ENCODE data around the gene PLP2.

The PLP2 gene

DNA sequence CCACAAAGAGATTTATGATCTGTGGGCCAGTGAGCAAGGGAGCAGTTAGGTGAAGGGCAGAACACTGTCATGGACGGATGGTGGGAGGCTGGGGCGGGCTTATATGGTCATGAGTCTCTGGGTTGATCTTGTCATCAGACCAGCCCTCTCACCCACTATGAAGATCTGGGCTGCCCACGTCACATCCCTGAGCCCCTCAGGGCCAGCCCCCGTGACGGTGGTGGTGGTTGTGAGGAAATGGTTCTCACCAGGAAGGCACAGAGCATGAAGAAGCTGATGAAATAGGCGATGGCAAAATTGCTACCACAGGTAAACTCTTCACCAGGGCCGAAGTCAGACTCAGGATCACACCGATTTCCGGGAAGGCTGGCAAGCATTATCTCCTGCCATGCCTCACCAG is 39.4 kb downstream of the PLP2 start:
- H3K27me3 ChIP-seq (ENCODE audit: insufficient read depth, low read length): peaks cover 11% of the 10 kb centered on the region; the same call in 1 of the 2 replicates
- H3K36me3 ChIP-seq (ENCODE audit: insufficient read depth, low read length): no peaks in the 10 kb centered on the region
- H3K4me3 ChIP-seq (ENCODE audit: low read depth, low read length): no peak overlapping the region
- H3K4me1 ChIP-seq (ENCODE audit: control insufficient read depth, insufficient read depth, low read length, unreplicated experiment): no peaks in the 10 kb centered on the region
- no peak overlapping the region for H2AFZ ChIP-seq (ENCODE audit: low read length, unreplicated experiment)
- no peak overlapping the region for H3K27ac ChIP-seq (ENCODE audit: low read depth, low read length)
- no peaks in the 10 kb centered on the region for H3K79me2 ChIP-seq (ENCODE audit: control insufficient read depth, insufficient read depth, low read length, unreplicated experiment)

DNA sequence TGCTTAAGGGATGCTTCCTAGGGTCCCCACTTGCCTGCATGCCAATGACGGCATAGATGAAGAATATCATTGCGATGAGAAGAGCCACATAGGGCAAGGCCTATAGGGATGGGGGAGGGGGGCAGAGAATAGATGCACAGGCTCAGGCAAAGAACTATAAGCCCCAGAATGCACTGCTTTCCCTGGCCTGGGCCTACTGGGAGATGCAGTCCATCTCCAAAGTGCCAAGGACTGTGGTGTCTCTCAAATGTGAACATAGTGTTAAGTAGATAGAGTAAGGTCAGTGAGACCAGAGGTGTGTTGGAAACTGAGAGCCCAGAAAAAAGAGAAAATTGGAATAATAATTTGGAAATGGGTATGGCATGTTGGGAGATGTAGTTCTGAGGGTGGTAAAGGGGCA is 40.5 kb downstream of the PLP2 start:
- Histone ChIP-seq H3K79me2 (ENCODE audit: control insufficient read depth, insufficient read depth, low read length, unreplicated experiment) (no peaks in the 10 kb centered on the region), H3K4me1 (ENCODE audit: control insufficient read depth, insufficient read depth, low read length, unreplicated experiment) (no peaks in the 10 kb centered on the region), H3K36me3 (ENCODE audit: insufficient read depth, low read length) (no peaks in the 10 kb centered on the region), H3K27ac (ENCODE audit: low read depth, low read length) (no peak overlapping the region), H3K4me3 (ENCODE audit: low read depth, low read length) (no peak overlapping the region), H3K27me3 (ENCODE audit: insufficient read depth, low read length) (peaks cover 11% of the 10 kb centered on the region; the same call in 1 of the 2 replicates), H2AFZ (ENCODE audit: low read length, unreplicated experiment) (no peak overlapping the region)

- Histone ChIP-seq H3K4me3 (ENCODE audit: low read depth, low read length) (no peak overlapping the region), H3K4me1 (ENCODE audit: control insufficient read depth, insufficient read depth, low read length, unreplicated experiment) (no peaks in the 10 kb centered on the region), H3K27ac (ENCODE audit: low read depth, low read length) (no peak overlapping the region), H3K79me2 (ENCODE audit: control insufficient read depth, insufficient read depth, low read length, unreplicated experiment) (no peaks in the 10 kb centered on the region), H3K36me3 (ENCODE audit: insufficient read depth, low read length) (no peaks in the 10 kb centered on the region), H2AFZ (ENCODE audit: low read length, unreplicated experiment) (no peak overlapping the region), H3K27me3 (ENCODE audit: insufficient read depth, low read length) (peaks cover 11% of the 10 kb centered on the region; the same call in 1 of the 2 replicates)
Measured at GRCh38 chrX:49212861-49213260, 41.2 kb downstream of the PLP2 start.

- H3K79me2 ChIP-seq (ENCODE audit: control insufficient read depth, insufficient read depth, low read length, unreplicated experiment): no peaks in the 10 kb centered on the region
- H3K36me3 ChIP-seq (ENCODE audit: insufficient read depth, low read length): no peaks in the 10 kb centered on the region
- H3K27ac ChIP-seq (ENCODE audit: low read depth, low read length): no peak overlapping the region
- H2AFZ ChIP-seq (ENCODE audit: low read length, unreplicated experiment): no peak overlapping the region
- no peaks in the 10 kb centered on the region for H3K4me1 ChIP-seq (ENCODE audit: control insufficient read depth, insufficient read depth, low read length, unreplicated experiment)
- H3K27me3 ChIP-seq (ENCODE audit: insufficient read depth, low read length): peaks cover 11% of the 10 kb centered on the region; the same call in 1 of the 2 replicates
- no peak overlapping the region for H3K4me3 ChIP-seq (ENCODE audit: low read depth, low read length)
Measured at GRCh38 chrX:49214416-49214815, 42.7 kb downstream of the PLP2 start.

GRCh38 chrX:49214996-49215526 is 43.4 kb downstream of the PLP2 start:
- Histone ChIP-seq H3K4me1 (ENCODE audit: control insufficient read depth, insufficient read depth, low read length, unreplicated experiment) (no peaks in the 10 kb centered on the region), H3K27me3 (ENCODE audit: insufficient read depth, low read length) (peaks cover 11% of the 10 kb centered on the region; the same call in 1 of the 2 replicates), H3K36me3 (ENCODE audit: insufficient read depth, low read length) (no peaks in the 10 kb centered on the region), H3K79me2 (ENCODE audit: control insufficient read depth, insufficient read depth, low read length, unreplicated experiment) (no peaks in the 10 kb centered on the region), H2AFZ (ENCODE audit: low read length, unreplicated experiment) (no peak overlapping the region), H3K27ac (ENCODE audit: low read depth, low read length) (no peak overlapping the region), H3K4me3 (ENCODE audit: low read depth, low read length) (no peak overlapping the region)

GRCh38 chrX:49220100-49220499 is 48.4 kb downstream of the PLP2 start:
- Histone ChIP-seq H3K27me3 (ENCODE audit: insufficient read depth, low read length) (no peaks in the 10 kb centered on the region), H3K79me2 (ENCODE audit: control insufficient read depth, insufficient read depth, low read length, unreplicated experiment) (no peaks in the 10 kb centered on the region), H3K36me3 (ENCODE audit: insufficient read depth, low read length) (no peaks in the 10 kb centered on the region), H3K4me3 (ENCODE audit: low read depth, low read length) (no peak overlapping the region), H2AFZ (ENCODE audit: low read length, unreplicated experiment) (no peak overlapping the region), H3K27ac (ENCODE audit: low read depth, low read length) (no peak overlapping the region), H3K4me1 (ENCODE audit: control insufficient read depth, insufficient read depth, low read length, unreplicated experiment) (no peaks in the 10 kb centered on the region)

DNA sequence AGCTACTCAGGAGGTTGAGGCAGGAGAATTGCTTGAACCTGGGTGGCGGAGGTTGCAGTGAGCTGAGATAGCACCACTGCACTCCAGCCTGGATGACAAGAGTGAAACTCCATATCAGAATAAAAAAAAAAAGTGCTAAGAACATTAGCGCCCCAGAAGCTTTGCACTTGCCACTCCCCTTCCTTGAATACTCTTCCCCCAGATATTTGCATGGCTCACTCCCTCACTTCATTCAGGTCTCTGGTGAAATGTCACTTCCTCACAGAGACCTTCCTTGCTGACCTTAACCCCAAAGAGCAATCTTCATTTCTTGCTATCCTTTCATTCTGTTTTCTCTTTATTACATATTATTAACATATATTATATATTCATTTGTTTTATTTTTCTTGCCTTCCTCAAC is 50.2 kb downstream of the PLP2 start:
- H3K27ac ChIP-seq (ENCODE audit: low read depth, low read length): no peak overlapping the region
- H3K4me1 ChIP-seq (ENCODE audit: control insufficient read depth, insufficient read depth, low read length, unreplicated experiment): no peaks in the 10 kb centered on the region
- H3K27me3 ChIP-seq (ENCODE audit: insufficient read depth, low read length): no peaks in the 10 kb centered on the region
- H2AFZ ChIP-seq (ENCODE audit: low read length, unreplicated experiment): no peak overlapping the region
- H3K4me3 ChIP-seq (ENCODE audit: low read depth, low read length): no peak overlapping the region
- H3K36me3 ChIP-seq (ENCODE audit: insufficient read depth, low read length): no peaks in the 10 kb centered on the region
- no peaks in the 10 kb centered on the region for H3K79me2 ChIP-seq (ENCODE audit: control insufficient read depth, insufficient read depth, low read length, unreplicated experiment)
